Activated naive CD4-positive, alpha-beta T cell treated with anti-CD3 and anti-CD28 coated beads, Interleukin-2, amount 10 ng/mL, durations not matched to agents 7 days and 5 days (primary cell): Measurements from ENCODE around the gene DCTN2.
"Not testable (repeated sequence)": the region's sequence is repeated elsewhere in the genome, so short reads cannot be mapped to it uniquely, and the experiment has no call there.

Source experiments
- CTCF ChIA-PET: fragments of 350-600 bp; sonication (Branson Sonifier 250); formaldehyde crosslinking; loops from one replicate; lab custom pipeline; 2021; ENCODE audit warnings: antibody characterized with exemption; lab: Charles Lee
- DNase-seq: peaks from one replicate; pipeline ENCODE4 v3.0.0-alpha.2; 2020
- H3K27ac Mint-ChIP-seq: one replicate; pipeline ENCODE4 v1.8.0; 2021; ENCODE audit warnings: mild to moderate bottlenecking, moderate library complexity, mixed read lengths
- H3K27me3 Mint-ChIP-seq: one replicate; pipeline ENCODE4 v1.8.0; 2021; ENCODE audit warnings: mild to moderate bottlenecking, mixed read lengths
- H3K36me3 Mint-ChIP-seq: one replicate; pipeline ENCODE4 v1.8.0; 2021; ENCODE audit warnings: mixed read lengths
- H3K4me1 Mint-ChIP-seq: one replicate; pipeline ENCODE4 v1.8.0; 2021; ENCODE audit warnings: mixed read lengths
- H3K4me3 Mint-ChIP-seq: one replicate; pipeline ENCODE4 v1.8.0; 2021; ENCODE audit warnings: mild to moderate bottlenecking, moderate library complexity, mixed read lengths
- H3K9me3 Mint-ChIP-seq: one replicate; pipeline ENCODE4 v1.8.0; 2021; ENCODE audit warnings: mixed read lengths

The DCTN2 gene

GRCh38 chr12:57583008-57583831 lies 36.2 kb upstream of the DCTN2 start:
- H3K27ac Mint-ChIP-seq, result no peak overlapping the region

GRCh38 chr12:57582440-57582839 lies 35.4 kb upstream of the DCTN2 start:
- peaks cover 8% of the 10 kb centered on the region for H3K4me1 Mint-ChIP-seq
- no peak for DNase-seq
- no peaks in the 10 kb centered on the region for H3K36me3 Mint-ChIP-seq
- H3K27me3 Mint-ChIP-seq, result peaks cover 14% of the 10 kb centered on the region
- H3K27ac Mint-ChIP-seq, result no peak overlapping the region
- CTCF ChIA-PET, result interaction anchor here (0.6 to 7.5 kb wide), 18 partner anchors 7 to 337 kb away, joined by 3 to 143 read pairs (median 7); partner anchors contain the start of genes B4GALNT1, DCTN2, DTX3 and GLI1
- H3K4me3 Mint-ChIP-seq, result no peak overlapping the region
- H3K9me3 Mint-ChIP-seq, result no peaks in the 10 kb centered on the region

More at GRCh38 chr12:57583008-57583831, 36.2 kb upstream of the DCTN2 start:
- no peak overlapping the region for H3K4me3 Mint-ChIP-seq
- no peaks in the 10 kb centered on the region for H3K9me3 Mint-ChIP-seq
- CTCF ChIA-PET, result interaction anchor here (0.6 to 7.5 kb wide), 34 partner anchors 8 to 337 kb away, joined by 3 to 143 read pairs (median 6); partner anchors contain the start of genes B4GALNT1, DCTN2, DTX3 and GLI1
- peaks cover 7% of the 10 kb centered on the region for H3K27me3 Mint-ChIP-seq
- DNase-seq, result peak; percentile 79
- peaks cover 8% of the 10 kb centered on the region for H3K4me1 Mint-ChIP-seq
- no peaks in the 10 kb centered on the region for H3K36me3 Mint-ChIP-seq

GRCh38 chr12:57581802-57582201 lies 34.8 kb upstream of the DCTN2 start:
- H3K27me3 Mint-ChIP-seq, result peaks cover 14% of the 10 kb centered on the region
- no peak overlapping the region for H3K27ac Mint-ChIP-seq
- no peaks in the 10 kb centered on the region for H3K36me3 Mint-ChIP-seq
- CTCF ChIA-PET, result interaction anchor here (0.7 to 7.5 kb wide), 10 partner anchors 11 to 323 kb away, joined by 3 to 143 read pairs (median 4); partner anchors contain the start of genes B4GALNT1, GLI1 and PIP4K2C
- H3K4me3 Mint-ChIP-seq, result no peak overlapping the region
- H3K4me1 Mint-ChIP-seq, result peaks cover 8% of the 10 kb centered on the region
- H3K9me3 Mint-ChIP-seq, result no peaks in the 10 kb centered on the region
- no peak for DNase-seq

GRCh38 chr12:57580466-57580795 lies 33.4 kb upstream of the DCTN2 start:
- no peak overlapping the region for H3K27ac Mint-ChIP-seq
- DNase-seq, result no peak
- H3K36me3 Mint-ChIP-seq, result no peaks in the 10 kb centered on the region
- peaks cover 22% of the 10 kb centered on the region for H3K27me3 Mint-ChIP-seq
- H3K4me1 Mint-ChIP-seq, result peaks cover 8% of the 10 kb centered on the region
- no peak overlapping the region for H3K4me3 Mint-ChIP-seq
- CTCF ChIA-PET, result interaction anchor here (0.8 to 7.5 kb wide), 5 partner anchors 9 to 122 kb away, joined by 3 to 143 read pairs (median 5); partner anchors contain the start of gene GLI1
- H3K9me3 Mint-ChIP-seq, result no peaks in the 10 kb centered on the region

- H3K9me3 Mint-ChIP-seq, result no peaks in the 10 kb centered on the region
- CTCF ChIA-PET, result interaction anchor here (1.6 to 7.5 kb wide), 3 partner anchors 43 to 121 kb away, joined by 5 to 143 read pairs (median 14); partner anchors contain the start of gene GLI1
- H3K4me1 Mint-ChIP-seq, result peaks cover 8% of the 10 kb centered on the region
- no peak overlapping the region for H3K27ac Mint-ChIP-seq
- H3K27me3 Mint-ChIP-seq, result peaks cover 24% of the 10 kb centered on the region
- no peaks in the 10 kb centered on the region for H3K36me3 Mint-ChIP-seq
- no peak for DNase-seq
- no peak overlapping the region for H3K4me3 Mint-ChIP-seq
Observed at GRCh38 chr12:57579677-57580465, 32.9 kb upstream of the DCTN2 start.

- CTCF ChIA-PET, result interaction anchor here (7.5 kb wide), 1 partner anchor 44 kb away, joined by 143 read pairs; no protein-coding TSS in a partner anchor
- no peak for DNase-seq
- Mint-ChIP-seq H3K4me1 (peaks cover 6% of the 10 kb centered on the region), H3K27me3 (peaks cover 27% of the 10 kb centered on the region), H3K9me3 (no peaks in the 10 kb centered on the region), H3K27ac (no peak overlapping the region), H3K36me3 (no peaks in the 10 kb centered on the region), H3K4me3 (no peak overlapping the region)
Observed at GRCh38 chr12:57579011-57579410, 32.0 kb upstream of the DCTN2 start.

- Mint-ChIP-seq H3K4me1 (peaks cover under 1% of the 10 kb centered on the region), H3K4me3 (no peak overlapping the region), H3K27ac (no peak overlapping the region), H3K27me3 (peaks cover 24% of the 10 kb centered on the region), H3K9me3 (no peaks in the 10 kb centered on the region), H3K36me3 (no peaks in the 10 kb centered on the region)
- CTCF ChIA-PET, result no interaction called here
- DNase-seq, result no peak
Observed at GRCh38 chr12:57577981-57578758, 31.2 kb upstream of the DCTN2 start.

GRCh38 chr12:57576613-57577160 lies 29.7 kb upstream of the DCTN2 start:
- H3K4me3 Mint-ChIP-seq, result no peak overlapping the region
- CTCF ChIA-PET, result interaction anchor here (1.3 kb wide), 1 partner anchor 65 kb away, joined by 4 read pairs; no protein-coding TSS in a partner anchor
- H3K27ac Mint-ChIP-seq, result no peak overlapping the region
- no peaks in the 10 kb centered on the region for H3K36me3 Mint-ChIP-seq
- no peaks in the 10 kb centered on the region for H3K4me1 Mint-ChIP-seq
- no peaks in the 10 kb centered on the region for H3K9me3 Mint-ChIP-seq
- H3K27me3 Mint-ChIP-seq, result peaks cover 24% of the 10 kb centered on the region
- DNase-seq, result no peak

- no peaks in the 10 kb centered on the region for H3K36me3 Mint-ChIP-seq
- DNase-seq, result no peak
- no peak overlapping the region for H3K27ac Mint-ChIP-seq
- H3K27me3 Mint-ChIP-seq, result peaks cover 24% of the 10 kb centered on the region
- H3K4me1 Mint-ChIP-seq, result no peaks in the 10 kb centered on the region
- no peaks in the 10 kb centered on the region for H3K9me3 Mint-ChIP-seq
- H3K4me3 Mint-ChIP-seq, result no peak overlapping the region
- CTCF ChIA-PET, result interaction anchor here (0.9 to 2.2 kb wide), 4 partner anchors 8 to 66 kb away, joined by 3 to 29 read pairs (median 4); partner anchors contain the start of gene B4GALNT1
Observed at GRCh38 chr12:57575771-57576612, 29.0 kb upstream of the DCTN2 start.

- Mint-ChIP-seq H3K4me3 (no peak overlapping the region), H3K27me3 (peaks cover 24% of the 10 kb centered on the region), H3K36me3 (no peaks in the 10 kb centered on the region), H3K27ac (no peak overlapping the region), H3K9me3 (no peaks in the 10 kb centered on the region), H3K4me1 (no peaks in the 10 kb centered on the region)
- CTCF ChIA-PET, result interaction anchor here (1.1 to 2.2 kb wide), 2 partner anchors 9 to 60 kb away, joined by 3 to 29 read pairs; no protein-coding TSS in a partner anchor
- no peak for DNase-seq
Observed at GRCh38 chr12:57574795-57575194, 27.8 kb upstream of the DCTN2 start.

GRCh38 chr12:57571926-57572762 lies 25.2 kb upstream of the DCTN2 start:
- Mint-ChIP-seq H3K4me3 (no peak overlapping the region), H3K9me3 (no peaks in the 10 kb centered on the region), H3K27ac (no peak overlapping the region), H3K4me1 (no peaks in the 10 kb centered on the region), H3K27me3 (peaks cover 20% of the 10 kb centered on the region), H3K36me3 (no peaks in the 10 kb centered on the region)
- CTCF ChIA-PET, result interaction anchor here (1.1 to 1.9 kb wide), 2 partner anchors 9 to 11 kb away, joined by 5 to 8 read pairs; no protein-coding TSS in a partner anchor
- DNase-seq, result no peak

GRCh38 chr12:57570438-57570837 lies 23.4 kb upstream of the DCTN2 start:
- H3K9me3 Mint-ChIP-seq, H3K36me3 Mint-ChIP-seq, H3K4me3 Mint-ChIP-seq, H3K4me1 Mint-ChIP-seq, DNase-seq, H3K27ac Mint-ChIP-seq: not testable (repeated sequence)
- peaks cover 12% of the 10 kb centered on the region for H3K27me3 Mint-ChIP-seq
- CTCF ChIA-PET, result interaction anchor here (0.6 to 1.9 kb wide), 4 partner anchors 13 to 561 kb away, joined by 3 to 8 read pairs (median 3); no protein-coding TSS in a partner anchor
